Activated gamma-delta T cell treated with Interleukin-2 at 50 U/mL for 16 hours (primary cell): ENCODE measurements around the gene ULK4.
"Not testable (repeated sequence)": the region's sequence is repeated elsewhere in the genome, so short reads cannot be mapped to it uniquely, and the experiment has no call there.

Experiments used
- DNase-seq: peaks from one replicate; pipeline ENCODE4 v3.0.0-alpha.2; 2020

ULK4 gene

DNA sequence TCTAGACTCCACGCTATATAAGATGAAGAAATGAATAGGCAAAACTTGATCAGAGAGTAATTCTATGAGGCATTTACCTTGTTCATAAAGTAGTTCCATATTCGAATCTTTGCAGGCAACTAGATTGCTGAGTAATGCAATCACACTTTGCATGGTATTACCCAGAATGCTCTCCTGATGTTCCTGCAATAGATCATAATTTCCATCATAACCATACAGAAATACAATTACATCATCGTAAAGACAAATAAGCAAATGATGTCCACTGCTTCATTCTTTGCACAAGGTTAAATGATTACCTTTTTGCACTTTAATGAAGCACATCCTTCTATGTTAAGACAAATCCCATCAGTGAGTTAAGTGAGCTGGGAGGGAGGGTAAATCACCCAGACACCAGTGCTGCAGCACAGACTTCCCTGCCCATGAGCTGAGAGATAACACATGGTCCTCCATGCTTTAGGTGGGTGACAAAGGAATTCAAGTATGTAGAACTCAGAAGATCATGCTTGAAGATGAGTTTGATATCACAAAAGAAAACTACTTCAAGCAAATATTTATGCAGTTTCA lies 395.9 kb downstream of the ULK4 start:
- no peak for DNase-seq

DNA sequence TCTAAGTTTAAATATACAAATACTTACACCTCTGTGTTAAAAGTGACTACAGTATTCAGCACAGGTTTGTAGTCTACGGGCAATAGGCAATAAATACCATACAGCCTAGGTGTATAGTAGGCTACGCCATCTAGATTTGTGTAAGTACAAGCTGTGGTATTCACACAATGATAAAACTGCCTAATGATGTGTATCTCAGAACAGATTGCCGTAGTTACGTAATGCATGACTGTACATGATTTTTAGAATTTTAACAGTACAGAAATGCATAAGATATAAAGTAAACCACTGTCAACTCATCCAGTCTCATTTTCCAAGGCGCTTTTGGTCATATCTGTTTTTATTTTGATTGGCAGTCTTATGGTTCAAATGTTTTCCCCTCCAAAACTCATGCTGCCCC lies 396.9 kb downstream of the ULK4 start:
- DNase-seq: no peak

DNA sequence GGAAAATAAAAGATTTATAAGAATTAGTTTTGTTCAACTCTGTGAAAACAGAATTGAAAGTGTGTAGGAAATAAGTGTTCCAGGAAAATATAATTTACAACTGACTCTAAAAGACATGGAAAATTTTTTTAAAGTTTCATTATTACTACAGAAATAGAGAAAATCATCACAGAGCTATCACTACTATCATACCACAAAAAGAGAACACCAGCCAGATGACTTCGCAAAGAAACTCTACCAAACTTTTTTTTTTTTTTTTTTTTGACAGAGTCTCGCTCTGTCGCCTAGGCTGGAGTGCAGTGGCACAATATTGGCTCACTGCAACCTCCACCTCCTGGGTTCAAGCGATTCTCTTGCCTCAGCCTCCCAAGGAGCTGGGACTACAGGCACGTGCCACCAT lies 405.7 kb downstream of the ULK4 start:
- DNase-seq: not testable (repeated sequence)

DNA sequence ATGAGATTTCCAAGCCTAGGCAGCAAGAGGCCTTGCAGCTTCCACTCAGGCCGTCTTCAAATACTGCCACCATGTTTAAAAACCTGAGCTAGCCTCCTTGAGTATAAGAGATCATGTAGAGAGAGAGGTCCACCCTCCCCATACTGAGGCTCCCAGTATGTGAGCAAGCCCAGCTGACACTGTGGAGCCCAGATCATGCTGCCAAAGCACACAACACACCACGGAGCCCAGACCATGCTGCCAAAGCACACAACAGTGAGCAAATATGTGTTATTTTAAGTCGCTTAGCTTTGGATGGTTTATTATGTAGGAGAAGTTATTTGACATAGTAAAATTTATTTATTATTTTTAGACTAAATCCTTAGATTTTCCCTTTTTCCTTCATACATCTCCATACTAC lies 428.9 kb downstream of the ULK4 start:
- no peak for DNase-seq

DNA sequence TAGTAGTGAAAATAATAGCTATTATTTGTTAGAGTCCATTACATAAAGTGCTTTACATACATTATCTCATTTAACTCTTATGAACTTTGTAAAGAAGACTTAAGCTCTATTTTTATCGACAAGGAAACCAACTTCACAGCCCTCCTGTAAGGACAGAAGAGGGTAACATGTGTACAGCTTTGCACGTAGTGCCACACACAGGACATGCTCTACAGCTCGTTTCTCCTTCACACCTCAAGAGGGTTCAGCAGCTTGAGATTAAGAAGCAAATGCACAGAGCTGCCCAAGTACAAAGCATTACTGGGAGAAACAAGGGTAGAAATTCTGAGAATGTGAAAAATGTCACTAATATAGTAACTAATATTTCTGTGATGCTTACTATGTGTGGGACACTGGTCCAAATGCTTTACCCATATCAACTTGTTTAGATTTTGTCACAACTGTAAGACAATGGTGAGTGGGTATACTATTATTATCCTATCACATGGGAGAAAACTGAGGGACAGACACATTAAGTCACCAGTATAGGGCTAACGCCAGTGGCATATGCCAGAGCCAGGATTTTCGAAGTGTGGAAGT lies 434.8 kb downstream of the ULK4 start:
- DNase-seq: no peak

DNA sequence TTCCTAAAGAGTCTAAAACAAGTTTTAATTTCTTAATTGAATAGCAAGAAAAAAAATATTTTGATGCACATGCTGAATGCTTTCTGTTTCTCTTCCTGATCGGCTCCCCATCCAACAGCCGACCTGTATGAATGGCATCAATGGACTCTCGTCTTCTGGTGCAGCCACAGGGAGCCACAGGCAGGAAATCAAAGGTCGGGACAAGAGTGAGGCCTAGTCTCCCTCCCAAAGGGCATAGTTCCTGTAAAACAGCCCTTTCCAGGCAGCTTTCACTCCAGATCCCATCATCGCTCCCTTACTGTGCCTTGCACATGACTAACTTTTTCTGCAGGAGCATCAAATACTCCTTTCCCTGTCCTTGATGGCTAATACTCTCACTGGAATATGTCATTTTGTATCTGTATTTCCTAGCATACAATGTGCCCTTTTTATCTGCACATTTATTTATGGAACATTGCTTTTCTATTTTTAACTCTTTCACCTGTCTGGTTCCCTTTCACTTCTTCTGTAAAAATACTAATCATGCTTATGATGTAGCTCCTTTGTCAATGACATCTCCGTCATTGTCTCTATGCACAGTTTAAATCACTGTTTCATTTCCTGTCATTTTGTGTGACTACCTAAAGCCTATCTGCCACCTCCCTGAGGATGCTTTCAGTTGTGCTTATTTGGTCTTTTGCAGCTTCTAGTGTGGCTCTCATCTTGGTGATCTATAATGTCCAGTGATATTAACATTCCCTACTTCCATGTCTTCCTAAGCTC lies 436.4 kb downstream of the ULK4 start:
- DNase-seq: no peak

DNA sequence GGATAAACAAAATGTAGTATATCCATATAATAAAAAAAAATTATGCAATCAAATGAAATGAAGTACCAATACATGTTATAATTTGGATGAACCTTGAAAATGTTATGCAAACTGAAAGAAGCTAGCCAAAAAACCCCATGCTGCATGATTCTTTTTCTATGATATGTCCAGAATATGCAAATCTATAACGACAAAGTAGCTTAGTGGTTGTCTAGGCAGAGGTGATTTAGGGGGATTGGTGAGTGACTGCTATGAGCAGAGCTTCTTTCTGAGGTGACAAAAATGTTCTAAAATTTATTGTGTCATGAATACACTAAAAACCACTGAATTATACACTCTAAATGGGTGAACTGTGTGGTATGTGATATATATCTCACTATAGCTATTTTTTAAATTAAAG lies 438.0 kb downstream of the ULK4 start:
- no peak for DNase-seq

DNA sequence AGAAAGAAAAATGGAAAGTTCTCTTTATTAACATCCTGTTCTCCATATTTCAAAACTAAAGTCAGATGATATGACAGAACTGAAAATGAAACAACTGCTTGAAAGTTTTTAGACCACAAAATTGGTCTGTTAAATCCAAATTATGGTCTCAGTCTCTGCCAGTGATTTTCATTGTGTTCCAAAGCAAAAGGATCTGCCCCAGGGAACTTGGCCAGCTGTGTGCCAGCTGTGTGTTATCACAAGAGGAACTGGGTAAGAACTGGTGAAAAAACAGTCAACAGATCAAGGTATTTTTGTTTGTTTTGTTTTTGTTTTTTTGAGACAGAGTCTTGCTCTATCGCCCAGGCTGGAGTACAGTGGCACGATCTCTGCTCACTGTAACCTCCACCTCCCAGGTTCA lies 439.3 kb downstream of the ULK4 start:
- no peak for DNase-seq

DNA sequence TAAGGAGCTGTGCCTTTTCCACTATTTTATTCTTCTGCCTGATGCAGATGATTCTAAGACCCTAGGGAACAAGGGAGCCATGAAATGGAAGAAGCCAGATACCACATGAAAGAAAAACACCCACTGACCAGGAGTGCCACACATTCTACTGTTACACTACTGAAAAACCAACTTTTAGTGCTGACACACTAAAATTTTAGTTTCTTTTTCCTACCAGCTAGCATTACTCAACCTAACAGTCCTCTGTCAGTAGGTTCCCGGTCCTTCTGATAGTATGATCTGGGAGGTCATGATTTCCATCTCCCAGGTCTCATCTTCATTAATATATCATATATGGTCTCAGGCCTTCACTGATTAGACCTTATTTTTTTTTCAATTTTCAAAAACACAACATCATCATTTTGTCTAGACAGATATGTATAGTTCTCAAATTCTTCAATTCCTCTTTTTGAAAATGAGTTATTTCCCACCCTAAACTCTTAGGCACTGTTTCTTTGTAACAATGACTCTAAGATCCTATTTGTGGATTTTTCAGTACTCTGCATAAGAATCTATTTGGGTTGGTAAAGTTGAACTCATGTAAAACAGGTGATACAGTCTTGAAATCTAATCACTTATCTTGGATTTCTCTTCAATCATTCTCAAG lies 440.8 kb downstream of the ULK4 start:
- DNase-seq: no peak

DNA sequence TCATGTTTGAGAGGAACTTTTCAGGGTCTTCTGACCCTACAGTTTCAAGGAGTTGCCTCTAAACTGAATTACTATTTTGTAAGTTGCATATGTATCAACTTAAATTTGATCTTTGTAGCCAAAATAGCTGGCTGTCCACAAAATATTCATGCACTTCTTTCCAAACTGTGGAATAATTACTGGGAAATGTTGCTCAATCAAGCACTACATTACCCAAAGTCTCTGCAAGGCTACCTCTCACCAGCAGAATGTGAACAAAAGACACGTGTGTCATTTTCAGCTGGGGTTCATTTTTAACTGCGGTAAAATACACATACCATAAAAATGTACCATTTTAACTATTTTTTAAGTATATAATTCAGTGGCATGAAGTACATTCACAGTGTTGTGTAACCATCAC lies 442.2 kb downstream of the ULK4 start:
- no peak for DNase-seq

DNA sequence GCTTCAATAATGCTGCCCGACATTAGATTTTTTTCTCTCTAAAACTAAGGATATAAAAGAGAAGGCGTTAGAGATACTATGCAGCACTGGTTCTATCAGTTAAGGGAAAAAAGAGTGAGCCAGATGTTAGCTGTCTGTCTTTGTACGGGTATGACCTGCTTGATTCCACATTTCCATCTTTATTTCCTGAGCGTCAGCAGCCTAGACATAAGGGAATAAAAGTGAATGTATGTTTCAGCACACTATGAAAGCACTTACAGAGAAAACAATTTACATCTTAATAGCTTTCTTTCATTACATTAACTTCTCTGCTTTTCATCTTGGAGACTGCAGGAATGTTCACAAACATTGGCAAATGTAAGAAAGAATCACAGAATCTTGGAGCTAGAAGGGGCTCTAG lies 443.3 kb downstream of the ULK4 start:
- no peak for DNase-seq

DNA sequence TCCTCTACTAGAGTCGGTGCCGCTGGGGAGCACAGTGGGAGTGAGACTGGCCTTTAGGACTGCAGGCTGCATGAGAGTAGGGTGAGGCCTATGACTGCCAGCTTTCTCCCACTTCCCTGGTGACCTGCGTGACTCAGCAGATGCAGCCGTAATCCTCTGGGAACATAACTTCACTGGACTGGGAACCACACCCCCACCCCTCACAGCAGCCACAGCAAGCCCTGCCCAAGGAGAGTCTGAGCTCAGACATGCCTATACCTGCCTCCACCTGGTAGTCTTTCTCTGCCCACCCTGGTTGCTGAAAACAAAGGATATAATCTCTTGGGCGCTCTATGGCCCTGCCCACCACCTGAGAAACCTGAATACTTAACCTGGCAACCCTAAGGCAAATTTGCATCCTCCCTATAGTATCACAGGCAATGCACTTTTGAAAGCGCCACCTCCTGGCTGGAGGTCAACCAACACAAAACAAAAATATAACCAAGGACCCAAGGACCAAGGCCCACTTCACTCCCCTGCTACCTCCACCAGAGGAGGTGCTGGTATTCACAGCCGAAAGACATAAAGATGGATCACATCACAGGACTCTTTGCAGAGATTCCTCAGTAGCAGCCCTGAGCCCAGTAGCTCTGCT lies 453.7 kb downstream of the ULK4 start:
- DNase-seq: no peak

DNA sequence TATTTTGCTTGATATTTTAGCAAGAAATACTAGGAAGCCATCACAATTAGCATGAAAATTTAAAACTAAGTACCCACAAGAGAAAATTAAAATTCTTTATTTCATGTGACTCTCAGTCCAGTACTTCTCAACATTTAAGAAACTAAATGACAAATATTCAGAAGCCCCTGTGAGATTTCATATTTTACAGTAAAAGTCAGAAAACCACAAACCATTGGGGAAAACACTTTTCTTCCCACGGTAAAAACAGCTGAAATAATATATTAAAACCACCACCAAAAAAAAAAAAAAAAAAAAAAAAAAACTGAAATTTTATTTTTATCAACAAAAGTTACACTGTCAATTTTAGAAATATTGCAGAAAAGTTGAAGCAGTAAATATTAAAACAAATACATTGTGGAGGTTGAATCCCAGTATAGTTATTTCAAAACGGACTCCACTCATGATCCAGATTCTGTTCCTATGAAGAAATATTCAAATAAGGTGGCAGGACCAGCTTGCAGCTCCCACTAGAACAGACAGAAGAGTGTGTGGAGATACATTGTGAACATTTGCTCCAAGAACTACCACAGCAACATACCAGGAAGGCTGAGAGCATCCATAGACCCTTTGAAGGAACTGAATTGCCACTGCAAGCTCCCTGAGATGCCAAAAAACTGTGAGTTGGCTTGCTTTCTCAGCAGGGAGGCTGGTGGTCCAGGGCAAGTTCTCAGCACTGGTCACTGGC lies 454.4 kb downstream of the ULK4 start:
- DNase-seq: no peak

DNA sequence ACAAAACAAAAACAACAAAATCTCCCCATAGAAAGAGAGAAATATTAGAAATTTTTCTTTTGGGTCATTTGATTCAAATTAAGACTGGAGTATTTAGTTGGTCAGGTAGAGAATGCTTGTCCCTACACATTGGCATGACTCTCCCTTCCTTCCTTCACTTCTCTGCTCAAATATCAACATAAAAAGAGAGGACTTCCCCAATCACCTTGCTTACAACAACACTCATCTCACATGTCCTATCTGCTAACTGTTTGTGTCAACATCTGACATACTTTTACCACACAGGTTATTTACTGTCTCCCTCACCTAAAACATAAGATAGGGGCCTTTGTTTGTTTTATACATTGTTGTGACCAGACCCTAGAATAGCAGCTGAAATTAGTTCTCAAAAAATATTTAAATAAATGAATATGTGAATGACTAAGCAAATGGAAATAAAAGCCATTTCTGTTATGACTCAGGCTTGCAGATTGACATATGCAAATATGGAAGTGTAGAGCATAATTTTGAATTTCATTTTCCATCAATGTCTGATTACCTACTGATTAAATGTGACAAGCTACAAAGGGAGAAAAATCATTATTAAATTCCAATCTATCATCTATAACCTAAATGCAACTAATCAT lies 457.8 kb downstream of the ULK4 start:
- no peak for DNase-seq

DNA sequence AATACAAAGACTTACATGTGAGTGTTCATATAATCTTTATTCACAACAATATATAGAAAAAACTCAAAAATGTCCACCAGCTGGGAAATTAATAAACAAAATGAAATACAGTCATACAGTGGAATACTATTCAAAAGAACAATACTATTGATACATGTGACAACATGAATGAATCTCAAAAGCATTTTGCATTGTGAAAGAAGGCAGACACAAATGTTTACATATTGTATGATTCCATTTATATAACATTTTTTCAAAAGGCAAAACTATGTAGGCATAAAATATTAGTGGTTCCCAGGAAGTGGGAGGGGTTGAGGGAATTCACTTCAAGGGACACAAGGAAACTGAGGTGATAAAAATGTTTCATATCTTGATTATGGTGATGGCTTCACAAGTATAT lies 459.4 kb downstream of the ULK4 start:
- DNase-seq: no peak

DNA sequence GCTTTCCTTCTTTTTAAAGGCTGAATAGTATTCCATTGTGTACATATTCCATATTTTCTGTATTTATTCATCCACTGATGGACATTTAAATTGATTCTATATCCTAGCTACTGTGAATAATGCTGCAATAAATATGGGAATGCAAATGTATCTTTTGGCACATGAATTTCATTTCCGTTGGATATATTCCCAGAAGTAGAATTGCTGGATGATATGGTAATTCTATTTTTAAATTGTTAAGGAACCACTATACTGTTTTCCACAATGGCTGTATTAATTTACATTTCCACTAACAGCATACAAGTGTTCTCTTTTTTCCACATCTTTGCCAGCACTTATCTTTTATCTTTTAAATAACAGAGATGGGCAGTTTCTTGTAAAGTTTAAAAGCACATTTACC lies 459.9 kb downstream of the ULK4 start:
- DNase-seq: no peak

DNA sequence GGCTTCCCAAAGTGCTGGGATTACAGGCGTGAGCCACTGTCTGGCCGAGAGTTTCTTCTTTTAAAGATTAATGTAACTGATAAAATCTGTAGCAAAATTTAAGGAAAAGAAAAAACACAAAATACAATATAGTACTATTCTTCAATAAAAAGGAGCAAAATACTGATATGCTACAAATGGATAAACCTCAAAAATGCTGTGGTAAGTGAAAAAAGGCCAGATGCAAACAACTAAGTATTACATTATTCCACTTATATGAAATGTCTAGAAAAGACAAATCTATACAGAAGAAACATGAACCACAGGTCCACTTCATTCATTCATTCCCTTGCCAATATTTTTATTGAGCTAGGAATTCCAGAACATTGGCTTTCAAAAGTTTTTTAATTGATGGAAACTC lies 463.1 kb downstream of the ULK4 start:
- DNase-seq: no peak

DNA sequence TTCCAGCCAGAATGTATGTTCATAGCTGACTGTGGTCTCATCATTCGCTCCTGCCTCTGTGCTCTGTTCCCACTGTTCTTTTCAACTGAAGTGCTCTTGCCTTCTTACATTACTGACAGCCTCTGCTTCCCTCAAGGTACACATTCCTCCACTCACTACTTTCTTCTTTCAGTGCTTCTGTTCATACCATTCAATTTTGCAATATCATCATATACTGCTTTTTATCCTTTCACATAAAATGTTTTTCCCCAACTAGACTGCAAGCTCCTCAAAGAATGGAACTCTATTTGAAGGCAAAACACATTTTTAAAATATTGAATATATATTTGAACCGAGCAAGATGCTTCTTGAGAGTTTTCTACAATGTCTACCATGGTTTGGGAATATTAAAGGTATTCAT lies 471.5 kb downstream of the ULK4 start:
- DNase-seq: no peak

DNA sequence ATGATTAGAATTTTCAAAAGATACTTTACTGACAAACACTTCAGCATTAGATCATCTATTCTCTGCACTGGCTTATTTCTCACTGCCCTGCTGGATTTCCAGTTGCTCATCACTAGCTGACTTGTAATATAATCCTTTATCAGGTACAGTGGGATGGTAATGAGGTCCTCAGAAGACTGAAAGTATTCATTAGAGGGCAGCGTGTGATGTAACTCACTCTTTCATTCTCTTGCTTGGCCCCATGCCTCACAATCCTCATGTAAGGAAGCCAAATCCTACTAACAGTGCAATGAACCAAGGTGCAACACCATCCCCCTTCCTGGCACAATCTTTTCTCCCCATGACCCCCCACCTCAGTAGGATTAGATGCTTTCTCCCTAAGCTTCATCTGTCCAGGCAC lies 472.7 kb downstream of the ULK4 start:
- no peak for DNase-seq

DNA sequence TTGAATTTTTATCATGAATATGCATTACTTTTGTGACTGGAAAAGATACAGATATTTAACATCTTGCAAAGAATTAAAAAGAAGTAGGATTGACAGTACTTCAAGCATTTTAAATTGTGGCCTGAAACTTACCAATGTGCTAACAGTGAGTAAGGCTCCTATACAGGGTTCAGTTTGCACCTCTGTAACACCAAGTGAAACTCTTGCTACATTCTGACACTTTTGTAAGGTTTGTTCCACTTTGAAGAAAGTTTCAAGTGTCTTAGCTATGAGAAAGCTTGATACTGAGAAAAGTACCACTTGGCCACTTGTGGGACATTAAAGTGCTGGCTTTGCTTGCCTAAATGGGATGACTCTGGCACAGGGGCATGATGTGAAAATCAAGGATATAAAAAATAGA lies 473.4 kb downstream of the ULK4 start:
- DNase-seq: no peak

DNA sequence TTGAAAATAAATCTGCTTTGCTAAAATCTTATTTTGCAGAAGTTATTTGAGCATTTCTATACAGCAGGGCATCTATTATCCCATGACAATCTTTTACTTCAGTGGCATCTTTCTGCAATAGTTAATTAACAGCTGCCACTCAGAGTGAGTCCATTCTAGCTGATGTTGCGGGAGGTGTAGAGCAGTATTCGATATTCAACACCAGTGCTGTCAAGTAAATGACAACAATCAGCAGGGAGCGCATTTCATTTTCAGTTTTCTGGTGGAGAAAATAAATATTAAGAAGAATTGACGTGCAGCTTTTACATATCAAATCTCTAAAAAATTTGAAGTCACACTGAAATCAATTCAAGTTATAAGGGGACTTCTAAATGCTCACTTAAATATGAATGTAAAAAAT lies 476.4 kb downstream of the ULK4 start:
- no peak for DNase-seq

DNA sequence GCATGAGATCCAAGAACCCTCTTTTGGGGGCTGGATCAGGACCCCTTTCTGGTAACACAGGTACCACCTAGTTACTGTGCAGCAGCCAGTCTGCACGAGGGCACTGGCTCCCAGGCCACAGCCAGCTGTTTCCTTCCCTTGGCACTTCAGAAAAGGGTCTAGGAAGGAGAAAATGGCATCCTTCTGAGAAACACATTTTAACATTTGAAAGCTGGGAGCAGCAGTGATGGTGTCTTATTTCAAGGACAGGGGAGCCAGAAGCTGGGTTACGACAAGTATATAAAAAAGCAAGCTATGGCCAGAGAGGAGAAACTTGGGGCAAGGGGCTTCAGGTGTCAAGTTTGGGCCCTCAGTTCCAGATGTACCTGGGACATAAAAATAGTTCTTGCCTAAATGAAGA lies 479.8 kb downstream of the ULK4 start:
- DNase-seq: no peak

DNA sequence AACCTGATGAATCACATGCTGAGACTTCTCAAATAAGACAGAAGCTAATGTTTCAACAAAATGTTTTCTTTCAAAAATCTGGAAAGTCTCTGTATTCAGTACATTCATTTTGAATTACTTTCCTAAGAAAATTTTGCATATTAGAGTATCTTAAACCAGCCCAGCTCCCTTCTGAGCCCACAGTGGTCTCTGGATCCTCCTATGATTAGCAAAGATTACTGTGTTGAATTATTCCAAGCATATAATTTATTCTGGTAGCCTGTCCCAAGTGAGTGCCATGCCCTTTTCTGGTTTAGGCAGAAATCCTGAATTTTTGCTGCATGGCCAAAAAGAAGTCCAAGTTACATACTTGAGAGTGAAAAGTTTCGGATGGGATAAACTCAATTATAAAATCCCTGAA lies 483.6 kb downstream of the ULK4 start:
- no peak for DNase-seq
